ENCODE measurements around the gene MCTP2.
"Not testable (repeated sequence)": the region's sequence is repeated elsewhere in the genome, so short reads cannot be mapped to it uniquely, and the experiment has no call there.

MCTP2 gene

DNA sequence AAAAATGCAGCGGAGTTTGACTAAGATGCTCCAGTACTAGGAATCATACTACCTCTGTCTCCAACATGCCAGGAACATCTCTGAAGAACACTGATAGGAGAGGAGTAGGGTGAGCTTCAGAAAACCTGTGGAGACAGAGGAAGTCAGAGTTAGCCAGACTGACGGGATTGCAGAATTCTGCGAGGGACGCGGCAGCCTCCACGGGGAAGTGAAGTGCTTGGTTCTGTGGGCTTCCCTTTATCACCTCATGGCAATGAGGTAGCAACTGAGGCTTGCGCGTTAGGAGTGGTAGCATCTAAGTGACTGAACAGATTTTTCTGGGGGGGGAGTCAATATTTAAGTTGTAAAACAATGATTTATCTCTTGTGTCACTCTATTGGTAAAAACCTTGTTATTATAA, 226.3 kb downstream of the MCTP2 start:
- DNase-seq: no peak

DNA sequence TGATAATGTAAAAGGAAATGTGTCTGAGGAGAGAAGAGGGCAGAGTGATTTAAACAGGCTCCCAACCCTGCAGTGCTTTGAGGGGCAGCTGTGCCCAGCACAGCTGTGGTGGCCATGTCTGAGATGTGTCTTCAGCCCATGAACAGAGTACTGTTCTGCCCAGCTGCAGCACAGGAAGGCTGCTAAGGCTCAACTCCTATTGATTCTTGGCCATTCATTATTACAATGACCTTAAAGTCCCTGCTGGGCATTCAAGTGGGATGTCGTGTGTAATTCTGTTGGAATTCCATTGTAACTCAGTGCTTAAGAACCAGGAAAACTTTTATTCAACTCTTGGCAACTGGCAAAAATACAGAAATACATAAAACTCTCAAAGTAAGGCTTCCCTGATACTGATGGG, 229.3 kb downstream of the MCTP2 start:
- no peak for DNase-seq

DNA sequence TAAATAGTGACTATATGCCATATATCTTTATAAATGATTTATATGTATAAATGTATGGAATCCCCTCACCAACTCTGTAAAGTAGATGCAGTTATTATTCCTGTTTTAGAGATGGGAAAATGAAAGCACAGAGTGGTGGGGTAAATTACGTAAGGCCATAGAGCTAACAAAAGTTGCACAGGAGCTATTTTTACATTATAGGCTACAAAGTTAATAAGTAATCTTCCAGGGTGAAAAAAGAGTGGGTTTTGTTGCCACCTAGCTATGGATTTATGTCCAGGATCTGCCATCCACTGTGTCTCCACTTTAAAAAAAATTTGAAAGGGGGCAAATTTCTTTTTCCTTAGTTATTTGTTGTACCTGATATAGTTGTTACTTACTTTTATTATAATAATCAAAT, 235.7 kb downstream of the MCTP2 start:
- DNase-seq: no peak

DNA sequence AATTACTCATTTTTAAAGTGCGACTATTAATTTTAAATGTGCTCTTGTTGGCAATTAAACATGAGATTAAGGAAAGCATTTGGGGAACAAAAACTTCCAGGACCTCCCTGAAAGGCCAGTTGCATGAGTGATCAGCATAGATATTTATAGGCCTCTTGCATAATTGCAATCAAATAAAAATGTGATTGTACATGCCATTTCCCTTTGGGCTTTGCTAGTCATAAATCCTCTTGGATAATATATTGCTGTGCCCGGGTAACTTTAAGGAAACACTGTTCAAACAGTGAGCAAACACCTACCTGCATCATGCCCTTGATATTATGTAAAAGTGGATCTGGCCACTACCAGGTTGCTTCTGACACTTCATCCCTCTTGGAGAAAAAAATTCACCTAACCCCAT, 239.1 kb downstream of the MCTP2 start:
- DNase-seq: no peak

DNA sequence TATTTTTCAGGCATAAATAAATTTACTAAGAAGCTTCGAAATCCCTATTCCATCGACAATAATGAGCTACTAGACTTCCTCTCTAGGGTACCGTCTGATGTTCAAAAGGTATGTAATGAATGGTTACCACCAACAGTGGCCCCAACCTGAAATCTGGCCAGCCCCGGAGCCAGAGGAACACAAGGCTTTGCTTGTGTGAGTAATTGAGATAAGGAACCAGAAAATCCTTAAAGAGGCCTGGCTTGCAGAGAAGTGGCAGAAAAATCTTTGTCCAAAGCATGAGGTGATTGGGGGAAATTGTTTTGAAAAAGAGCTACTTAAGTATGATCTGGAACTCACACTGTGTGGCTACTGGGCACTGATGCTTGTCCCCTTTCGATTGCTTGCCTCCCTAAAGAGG, 245.3 kb downstream of the MCTP2 start:
- no peak for DNase-seq

DNA sequence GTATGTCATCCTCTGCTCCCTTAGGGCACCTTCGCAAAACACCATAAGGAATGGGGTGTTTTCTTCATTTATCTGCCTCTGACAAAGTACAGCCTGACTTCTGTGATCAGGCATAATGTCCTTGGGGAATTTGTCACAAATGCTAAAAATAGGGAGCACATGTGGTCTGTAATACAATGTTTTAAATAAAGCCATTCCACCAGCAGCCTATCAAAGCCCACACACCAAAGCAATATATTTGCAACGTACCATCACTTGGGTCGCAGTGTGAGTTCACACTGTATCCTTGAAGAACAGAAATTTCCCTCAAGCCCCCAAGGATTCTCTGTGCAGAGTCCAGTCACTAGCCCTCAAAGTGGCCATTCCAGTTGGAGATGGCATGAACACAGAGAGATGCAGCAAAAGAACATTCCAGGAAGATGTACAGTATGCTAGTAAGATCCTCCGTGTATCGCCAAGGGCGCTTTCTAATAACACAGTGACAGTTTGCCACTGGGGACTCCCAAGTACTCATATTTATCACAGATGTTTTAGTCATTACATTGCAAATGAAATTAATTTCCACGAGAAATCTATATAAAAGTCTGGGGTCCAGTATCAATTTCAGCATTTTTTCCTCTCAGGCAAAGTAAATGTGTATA, 246.7 kb downstream of the MCTP2 start:
- DNase-seq: no peak

DNA sequence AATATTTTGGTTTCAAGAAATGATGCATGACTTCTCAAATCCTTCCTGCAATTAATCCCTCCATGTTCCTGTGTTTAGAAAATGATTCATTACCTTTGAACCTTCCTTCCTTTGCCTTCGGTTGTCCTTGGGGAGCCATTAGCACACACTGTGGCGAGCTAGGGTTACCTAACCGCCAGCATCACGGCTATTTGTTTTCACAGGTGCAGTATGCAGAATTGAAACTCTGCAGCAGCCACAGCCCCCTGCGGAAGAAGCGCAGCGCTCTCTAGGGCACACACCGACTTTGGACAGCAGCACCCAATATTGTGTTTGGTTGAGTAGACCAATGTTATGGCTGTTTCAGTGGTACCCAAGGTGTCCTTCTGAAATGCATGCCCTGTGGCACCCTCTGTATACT, 247.4 kb downstream of the MCTP2 start:
- peak; percentile 32 for DNase-seq

DNA sequence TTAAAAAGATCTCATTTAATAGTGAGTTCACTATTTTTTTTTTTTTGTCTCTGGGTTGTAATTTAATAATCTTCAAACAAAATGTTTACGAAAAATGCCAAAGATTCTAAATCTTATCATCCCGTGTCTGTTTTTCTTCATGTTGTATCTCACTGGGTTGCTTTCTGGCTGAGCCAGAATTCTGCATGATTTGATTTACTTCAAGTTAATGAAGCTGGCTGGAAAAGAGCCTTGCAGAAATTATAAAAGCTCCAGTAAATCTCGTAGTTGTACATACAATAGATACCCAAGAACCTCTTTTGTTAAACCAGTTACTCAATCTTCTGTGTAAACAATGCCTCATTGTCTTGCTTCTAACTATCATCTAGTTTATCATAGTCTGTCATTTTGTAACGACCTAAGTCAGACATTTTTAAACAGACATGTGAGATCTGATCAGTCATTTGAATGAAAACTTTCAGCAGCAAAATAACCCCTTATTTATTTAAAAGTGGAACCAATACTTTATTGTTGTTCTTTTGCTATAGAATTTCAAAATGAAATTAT, 249.0 kb downstream of the MCTP2 start:
- DNase-seq: no peak

DNA sequence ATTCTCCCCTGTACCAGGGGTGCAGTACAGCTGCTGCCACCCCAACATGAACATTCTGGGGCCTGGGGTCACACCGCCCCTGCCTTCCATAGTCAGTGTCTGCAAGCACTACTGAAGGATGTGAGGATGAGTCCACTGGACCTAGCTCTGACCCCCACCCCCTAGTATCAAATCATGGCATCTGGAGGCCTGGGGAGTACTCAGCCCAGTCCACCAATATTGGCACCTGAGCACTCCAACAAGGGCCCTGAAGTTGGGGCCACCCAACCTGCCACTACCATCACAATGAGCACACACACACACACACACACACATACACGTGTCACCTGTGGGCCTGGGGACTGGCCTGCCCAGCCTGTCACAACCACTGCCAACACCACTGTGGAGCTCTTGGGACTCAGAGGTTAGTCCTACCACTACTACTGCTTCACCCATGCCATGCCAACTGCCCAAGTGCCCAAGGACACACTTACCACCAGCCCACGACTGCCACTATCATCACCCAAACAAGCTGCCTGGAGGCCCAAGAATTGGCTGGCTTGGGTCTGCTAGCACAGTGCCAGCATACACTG, 253.9 kb downstream of the MCTP2 start:
- DNase-seq: no peak

DNA sequence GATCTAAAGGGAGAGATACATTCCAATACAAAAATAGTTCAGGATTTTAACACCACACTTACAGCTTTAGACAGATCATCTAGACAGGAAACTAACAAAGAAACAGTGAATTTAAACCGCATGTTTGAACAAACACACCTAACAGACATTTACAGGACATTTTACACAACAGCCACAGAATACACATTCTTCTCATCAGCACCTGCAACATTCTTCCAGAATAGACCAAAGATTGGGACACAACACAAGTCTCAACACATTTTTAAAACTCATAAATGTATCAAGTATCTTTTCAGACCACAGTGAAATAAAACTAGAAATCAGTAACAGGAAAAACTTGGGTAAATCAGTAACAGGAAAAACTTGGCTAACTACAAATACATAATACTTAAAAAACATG, 256.3 kb downstream of the MCTP2 start:
- no peak for DNase-seq

DNA sequence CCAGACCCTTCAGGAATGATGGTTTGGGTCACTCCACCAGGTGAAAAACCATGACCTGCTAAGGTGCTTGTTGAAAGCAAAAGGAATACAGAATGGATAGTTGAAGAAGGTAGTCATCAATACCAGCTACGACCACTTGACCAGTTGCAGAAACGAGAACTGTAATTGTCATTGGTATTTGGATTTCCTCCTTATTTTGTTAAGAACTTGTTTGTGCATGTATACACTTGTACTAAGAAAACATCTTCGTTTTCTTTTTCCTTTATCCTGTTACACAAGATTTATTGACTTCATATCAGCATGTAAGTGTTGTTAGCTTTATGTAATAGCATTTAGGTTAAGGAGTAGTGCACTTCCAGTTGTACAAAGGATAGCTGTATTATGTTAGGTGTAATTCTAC, 261.8 kb downstream of the MCTP2 start:
- no peak for DNase-seq

DNA sequence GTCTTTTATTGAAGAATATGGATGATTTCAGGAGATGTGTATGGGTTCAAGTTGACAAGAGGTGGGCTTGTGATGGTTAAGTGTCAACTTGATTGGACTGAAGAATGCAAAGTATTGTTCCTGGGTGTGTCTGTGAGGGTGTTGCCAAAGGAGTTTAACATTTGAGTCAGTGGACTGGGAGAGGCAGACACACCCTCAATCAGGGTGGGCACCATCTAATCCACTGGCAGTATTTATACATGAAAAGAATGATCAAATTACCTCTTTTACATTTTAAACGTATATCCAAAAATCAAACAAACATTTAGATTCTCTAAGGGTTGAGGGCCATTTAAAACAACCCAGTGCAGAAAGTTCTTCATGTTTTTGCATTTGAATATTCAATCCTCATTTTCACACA, 262.2 kb downstream of the MCTP2 start:
- DNase-seq: not testable (repeated sequence)

DNA sequence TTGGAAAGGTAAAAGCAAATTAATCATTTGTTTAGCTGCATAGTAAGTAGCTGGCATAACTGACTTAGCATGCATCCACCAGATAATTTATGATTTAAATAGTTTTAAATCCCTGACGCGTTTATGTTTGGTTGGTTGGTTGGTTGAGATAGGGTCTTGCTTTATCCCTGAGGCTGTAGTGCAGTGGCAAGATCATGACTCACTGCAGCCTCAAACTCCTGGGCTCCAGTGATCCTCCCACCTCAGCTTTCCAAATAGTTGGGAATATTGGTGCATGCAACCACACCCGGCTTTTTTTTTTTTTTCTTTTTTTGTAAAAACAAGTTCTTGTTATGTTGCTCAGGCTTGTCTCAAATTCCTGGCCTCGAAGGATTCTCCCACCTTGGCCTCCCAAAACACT, 263.4 kb downstream of the MCTP2 start:
- DNase-seq: no peak

DNA sequence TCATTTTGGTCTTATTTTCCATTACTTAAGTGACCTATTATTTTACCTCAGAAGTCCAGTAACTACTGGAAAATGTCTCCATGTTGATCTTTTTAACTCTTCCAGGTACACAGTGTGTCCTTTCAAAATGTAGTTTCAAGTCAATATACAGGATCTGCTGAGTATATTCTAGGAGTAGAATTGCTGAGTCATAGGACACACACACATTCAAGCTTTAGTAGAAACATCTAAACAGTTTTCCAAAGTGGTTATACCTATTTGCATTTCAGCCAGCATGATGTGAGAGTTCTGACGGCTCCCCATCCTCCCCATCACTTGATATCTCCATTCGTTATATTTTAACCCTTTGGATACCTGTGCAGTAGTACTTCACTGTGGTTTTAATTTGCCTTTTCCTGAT, 271.9 kb downstream of the MCTP2 start:
- no peak for DNase-seq

DNA sequence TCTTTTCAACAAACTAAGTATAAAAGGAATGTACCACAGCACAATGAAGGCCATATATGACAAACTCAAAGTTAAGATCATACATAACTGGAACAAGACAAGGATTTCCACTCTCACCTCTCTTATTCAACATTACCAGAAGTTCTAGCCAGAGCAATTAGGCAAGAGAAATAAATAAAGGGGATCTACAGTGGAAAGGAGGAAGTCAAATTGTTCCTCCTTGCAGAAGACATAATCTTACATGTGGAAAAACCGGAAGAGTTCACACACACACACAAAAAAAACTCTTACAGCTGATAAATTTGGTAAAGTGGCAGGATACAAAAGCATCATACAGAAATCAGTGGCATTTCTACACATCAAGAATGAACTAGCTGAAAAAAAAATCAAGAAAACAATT, 277.9 kb downstream of the MCTP2 start:
- DNase-seq: no peak

DNA sequence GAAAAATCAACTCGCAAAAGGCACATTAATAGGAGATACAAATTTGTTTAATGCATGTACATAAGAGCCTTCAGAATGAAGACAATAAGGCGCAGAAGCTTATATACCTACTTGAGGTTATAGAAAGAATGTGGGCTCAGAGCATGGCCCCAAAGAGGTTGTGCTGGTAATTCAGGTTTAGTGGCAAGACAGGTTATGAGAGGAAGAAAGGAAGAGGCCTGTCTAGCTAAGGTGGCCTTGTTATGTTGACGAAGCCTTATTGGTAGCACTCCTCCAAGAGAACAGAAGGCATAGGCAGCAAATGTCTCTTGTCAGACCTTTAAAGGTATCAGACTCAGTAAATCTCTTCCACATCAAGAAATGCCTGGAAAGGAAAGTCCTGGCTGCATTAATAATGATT, 290.8 kb downstream of the MCTP2 start:
- no peak for DNase-seq

DNA sequence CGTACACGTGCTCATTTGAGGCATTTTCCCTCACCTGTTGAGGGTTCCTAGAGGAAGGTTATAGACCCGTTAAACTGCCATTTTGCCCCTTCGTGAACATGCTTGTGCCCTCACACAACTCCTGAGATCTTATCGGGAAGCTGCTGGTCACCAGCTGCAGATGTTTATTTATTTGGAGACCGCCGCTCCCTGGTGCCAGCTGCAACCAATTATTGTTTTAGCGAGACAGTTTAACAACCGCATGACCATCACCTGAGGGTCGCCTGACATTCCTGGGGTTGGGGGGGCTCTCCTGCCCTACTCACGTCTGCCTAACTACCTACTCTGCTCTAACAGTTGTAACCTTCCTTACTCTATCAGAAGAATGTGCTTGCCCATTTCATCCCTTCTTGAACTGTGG, 292.5 kb downstream of the MCTP2 start:
- DNase-seq: no peak

DNA sequence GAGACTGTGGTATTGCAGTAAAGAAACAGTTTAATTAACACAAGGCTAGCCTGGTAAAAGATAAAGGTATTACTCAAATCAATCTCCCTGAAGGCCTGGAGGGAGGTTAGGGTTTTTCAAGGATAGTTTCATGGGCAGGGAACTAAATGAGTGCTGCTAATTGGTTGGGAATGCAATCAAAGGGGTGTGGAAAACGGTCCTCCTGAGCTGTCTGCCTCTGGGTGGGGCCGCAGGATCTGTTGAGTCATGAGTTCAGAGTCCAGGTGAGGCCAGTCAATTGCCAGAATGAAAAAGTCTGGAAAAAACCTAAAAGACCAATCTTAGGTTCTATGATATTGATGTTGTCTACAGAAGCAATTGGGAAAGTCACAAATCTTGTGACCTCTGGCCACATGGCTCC, 293.2 kb downstream of the MCTP2 start:
- DNase-seq: no peak

DNA sequence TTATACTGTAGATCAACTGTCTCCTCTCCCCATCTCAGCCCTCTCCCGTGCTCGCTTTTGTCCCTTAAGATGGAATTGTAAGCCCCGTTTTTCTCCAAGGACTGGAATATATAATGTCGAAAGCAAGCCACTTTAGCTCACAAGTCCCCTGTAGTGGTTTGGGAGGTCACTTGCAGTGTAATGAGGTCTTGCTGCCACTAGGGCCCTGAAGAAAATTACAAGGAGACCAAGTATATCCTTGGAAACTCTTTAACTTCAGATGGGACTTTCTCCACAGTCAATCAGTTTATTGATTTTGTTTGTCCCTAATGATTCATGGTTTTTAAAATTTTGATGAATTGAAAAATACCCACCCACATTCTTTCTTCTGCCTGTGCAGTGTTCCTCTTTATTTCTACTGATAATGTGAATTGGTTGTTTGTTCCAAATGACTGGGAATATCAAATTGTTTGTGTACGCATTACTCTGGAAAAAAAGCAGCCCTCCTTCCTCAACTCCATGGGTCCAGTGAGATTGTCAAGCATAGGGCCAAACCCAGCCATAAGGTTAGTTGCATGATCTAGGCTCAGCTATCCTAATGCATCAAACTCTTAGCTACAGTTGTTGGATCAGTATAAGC, 294.8 kb downstream of the MCTP2 start:
- DNase-seq: no peak

DNA sequence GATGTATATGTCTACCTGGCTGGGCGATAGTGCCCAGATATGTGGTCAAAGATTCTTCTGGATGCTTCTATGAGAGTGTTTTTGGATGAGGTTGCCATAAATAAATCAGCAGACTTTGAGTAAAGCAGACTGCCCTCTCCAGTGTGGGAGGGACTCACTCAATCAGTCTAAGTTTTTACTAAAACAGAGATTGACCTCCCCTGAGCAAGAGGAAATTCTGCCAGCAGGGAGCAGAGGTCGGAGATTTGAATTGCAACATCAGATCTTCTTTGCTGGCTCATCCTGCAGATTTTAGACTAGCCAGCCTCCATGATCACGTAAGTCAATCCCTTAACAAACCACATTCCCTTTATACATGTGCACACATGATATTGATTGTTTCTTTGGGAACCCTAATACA, 300.9 kb downstream of the MCTP2 start:
- DNase-seq: no peak
